Occipital lobe (tissue), 3 donors: ENCODE results near the gene BLVRB. TPM values are rescaled to one million over a fixed set of nuclear protein-coding genes. Genes with fewer than 3 reads are reported as not detected.

Experiments used
- DNase-seq: peaks from one replicate; lab custom pipeline; 2025; lab: John Stamatoyannopoulos, UW
- small RNA-seq: library from RNA; depleted of rRNA; stranded (forward); fragments of <200 nt; gene quantifications from one replicate; pipeline ENCODE3, GENCODE V24; 2014
- total RNA-seq: library from RNA; depleted of rRNA; stranded (reverse); fragments of >200 nt; gene quantifications from one replicate; pipeline ENCODE4 v1.2.3, GENCODE V29; 2014

Gene BLVRB
- total RNA-seq, 1 donor from 2014 or later: 16.5 TPM

GRCh38 chr19:40407714-40408597, 57.6 kb downstream of the BLVRB start:
- DNase-seq: no peak

- no peak for DNase-seq
These were observed 62.1 kb downstream of the BLVRB start for GRCh38 chr19:40403262-40403984.

- DNase-seq: no peak
These were observed 65.0 kb downstream of the BLVRB start for GRCh38 chr19:40400559-40400958.

- no peak for DNase-seq
These were observed 67.0 kb downstream of the BLVRB start for GRCh38 chr19:40398417-40399131.

Small RNA genes lying within 50 kb of the gene (small RNA-seq; reads per million reads assigned to genes)
- gene RF00017: not detected

Other genes with a start within 250 kb of the BLVRB start
- gene TTC9B, start 247.4 kb downstream of the BLVRB start, total RNA-seq: 59.0 TPM
- gene CCNP, start 239.1 kb downstream of the BLVRB start, total RNA-seq: 1.7 TPM
- 51.8 TPM for gene AKT2, start 180.4 kb downstream of the BLVRB start, total RNA-seq
- gene C19orf47, start 117.3 kb downstream of the BLVRB start, total RNA-seq: 15.0 TPM
- 108 TPM for gene PLD3, start 117.0 kb downstream of the BLVRB start, total RNA-seq
- gene HIPK4, start 75.6 kb downstream of the BLVRB start, total RNA-seq: 0.16 TPM
- 2.5 TPM for gene PRX, start 52.4 kb downstream of the BLVRB start, total RNA-seq
- gene SERTAD1, start 39.8 kb downstream of the BLVRB start, total RNA-seq: 2.8 TPM
- 9.8 TPM for gene SERTAD3, start 21.4 kb downstream of the BLVRB start, total RNA-seq
- 27.5 TPM for gene SPTBN4, start 1.3 kb upstream of the BLVRB start, total RNA-seq
- 4.1 TPM for gene SHKBP1, start 111.1 kb upstream of the BLVRB start, total RNA-seq
- gene LTBP4, start 135.6 kb upstream of the BLVRB start, total RNA-seq: 18.9 TPM
- 18.2 TPM for gene NUMBL, start 224.9 kb upstream of the BLVRB start, total RNA-seq